A549 (cell line): ENCODE measurements around the gene ALPI.
"Not testable (repeated sequence)": the region's sequence is repeated elsewhere in the genome, so short reads cannot be mapped to it uniquely, and the experiment has no call there.

Experiments used
- CBX2 ChIP-seq: fragments of 200-600 bp; sonication (generic); IDR thresholded peaks from 2 replicates; pipeline ENCODE4 v1.6.1; 2016; ENCODE audit warnings: low read depth, mild to moderate bottlenecking, borderline replicate concordance
- CHD2 ChIP-seq: fragments of 150-350 bp; IDR thresholded peaks from 2 replicates; pipeline ENCODE4 v1.6.1; 2014; ENCODE audit warnings: low read length; ENCODE audit not compliant: partially characterized antibody
- POLR2A ChIP-seq: IDR thresholded peaks from 2 replicates; pipeline ENCODE4 v1.6.1; 2012; ENCODE audit warnings: mild to moderate bottlenecking, low read length

- TF ChIP-seq POLR2A, CHD2, CBX2: not testable (repeated sequence)
Observed at GRCh38 chr2:232446266-232446777, 9.6 kb upstream of the ALPI start.
